ENCODE data around the gene TBC1D3L. TPM values are rescaled to one million over a fixed set of nuclear protein-coding genes. Genes with fewer than 3 reads are reported as not detected.
"Not testable (repeated sequence)": the region's sequence is repeated elsewhere in the genome, so short reads cannot be mapped to it uniquely, and the experiment has no call there.

Gene TBC1D3L
- total RNA-seq (2022) (11.3 and 13.9 TPM in 2 replicates), Bru-seq, nascent RNA (percentile 26 among the genes with signal in this experiment), BruChase-seq, experiment 1, labeled RNA remaining after a 6-hour chase (percentile 47 among the genes with signal in this experiment), BruChase-seq, experiment 2, labeled RNA remaining after a 2-hour chase (percentile 38 among the genes with signal in this experiment)
- long read RNA-seq, partial matches to known transcripts, result 3 of 5 reads
- long read RNA-seq, other reads (novel, unspliced or antisense), result 1 of 5 reads

DNA sequence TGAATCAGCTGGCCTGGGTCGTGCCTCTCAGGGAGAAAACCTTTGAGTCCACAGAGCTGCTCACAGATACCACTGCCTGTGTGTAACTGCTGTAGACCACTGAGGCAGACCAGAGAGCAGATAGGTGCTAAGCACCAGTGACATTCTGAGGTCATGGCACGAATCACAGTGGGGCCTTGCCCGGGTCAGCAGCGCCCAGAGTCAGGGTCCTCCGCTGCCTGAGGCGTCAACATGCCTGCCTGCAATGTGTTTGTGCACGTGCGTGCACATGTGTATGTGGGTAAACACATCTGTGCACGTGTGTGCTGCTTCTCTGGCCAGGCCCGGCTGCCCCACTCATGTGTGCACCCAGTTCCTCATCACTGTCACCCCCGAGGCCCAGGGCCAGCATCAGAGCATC lies at the start of gene TBC1D3L:
Gene TBC1D3L, minus strand, starts transcription at position 101 of the 400 bp plus-strand sequence. CDS start 1,540 bp downstream, outside the sequence.
- H3K27ac Mint-ChIP-seq (ENCODE audit: low read depth, unreplicated experiment); DNase-seq (ENCODE audit: unreplicated experiment); BruUV-seq (replicated peaks); H3K36me3 Mint-ChIP-seq (ENCODE audit: insufficient read depth, unreplicated experiment); POLR2A ChIA-PET; H3K9me3 Mint-ChIP-seq (ENCODE audit: unreplicated experiment); H3K4me1 Mint-ChIP-seq (ENCODE audit: insufficient read depth, unreplicated experiment); intact Hi-C loops (cut with micrococcal nuclease); H3K4me3 Mint-ChIP-seq (ENCODE audit: unreplicated experiment); H3K27me3 Mint-ChIP-seq (ENCODE audit: insufficient read depth, unreplicated experiment); CTCF ChIA-PET: not testable (repeated sequence)

DNA sequence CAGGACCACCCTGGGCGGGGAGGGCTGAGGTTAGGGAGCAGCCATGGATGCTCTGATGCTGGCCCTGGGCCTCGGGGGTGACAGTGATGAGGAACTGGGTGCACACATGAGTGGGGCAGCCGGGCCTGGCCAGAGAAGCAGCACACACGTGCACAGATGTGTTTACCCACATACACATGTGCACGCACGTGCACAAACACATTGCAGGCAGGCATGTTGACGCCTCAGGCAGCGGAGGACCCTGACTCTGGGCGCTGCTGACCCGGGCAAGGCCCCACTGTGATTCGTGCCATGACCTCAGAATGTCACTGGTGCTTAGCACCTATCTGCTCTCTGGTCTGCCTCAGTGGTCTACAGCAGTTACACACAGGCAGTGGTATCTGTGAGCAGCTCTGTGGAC lies 14.8 kb upstream of the TBC1D3L start, which contains the start of gene TBC1D3D:
Gene TBC1D3D, plus strand, starts transcription at position 301 of the 400 bp plus-strand sequence. CDS start 1,585 bp downstream, outside the sequence.
- intact Hi-C loops (cut with micrococcal nuclease); H3K4me3 Mint-ChIP-seq (ENCODE audit: unreplicated experiment); H3K27ac Mint-ChIP-seq (ENCODE audit: low read depth, unreplicated experiment); H3K27me3 Mint-ChIP-seq (ENCODE audit: insufficient read depth, unreplicated experiment); BruUV-seq (replicated peaks); POLR2A ChIA-PET; H3K9me3 Mint-ChIP-seq (ENCODE audit: unreplicated experiment); H3K36me3 Mint-ChIP-seq (ENCODE audit: insufficient read depth, unreplicated experiment); DNase-seq (ENCODE audit: unreplicated experiment); H3K4me1 Mint-ChIP-seq (ENCODE audit: insufficient read depth, unreplicated experiment); CTCF ChIA-PET: not testable (repeated sequence)

Other genes with a start within 250 kb of the TBC1D3L start
- gene HNF1B, start 244.0 kb downstream of the TBC1D3L start, total RNA-seq (2022), result not detected in 2 replicates
- gene TBC1D3K, start 64.6 kb downstream of the TBC1D3L start, total RNA-seq (2022), result not detected in 2 replicates
- 1.1 and 1.2 TPM in 2 replicates for gene TBC1D3D, start 14.9 kb upstream of the TBC1D3L start, total RNA-seq (2022)
- gene TBC1D3C, start 79.6 kb upstream of the TBC1D3L start, total RNA-seq (2022), result 3.4 TPM in 1 of 2 replicates, not detected in the other
- 3.8 TPM in 2 replicates for gene TBC1D3E, start 138.9 kb upstream of the TBC1D3L start, total RNA-seq (2022)
- 3.6 TPM in 1 of 2 replicates, not detected in the other for gene TBC1D3, start 203.5 kb upstream of the TBC1D3L start, total RNA-seq (2022)